Measurements from ENCODE around the gene CERKL.

CERKL gene

DNA sequence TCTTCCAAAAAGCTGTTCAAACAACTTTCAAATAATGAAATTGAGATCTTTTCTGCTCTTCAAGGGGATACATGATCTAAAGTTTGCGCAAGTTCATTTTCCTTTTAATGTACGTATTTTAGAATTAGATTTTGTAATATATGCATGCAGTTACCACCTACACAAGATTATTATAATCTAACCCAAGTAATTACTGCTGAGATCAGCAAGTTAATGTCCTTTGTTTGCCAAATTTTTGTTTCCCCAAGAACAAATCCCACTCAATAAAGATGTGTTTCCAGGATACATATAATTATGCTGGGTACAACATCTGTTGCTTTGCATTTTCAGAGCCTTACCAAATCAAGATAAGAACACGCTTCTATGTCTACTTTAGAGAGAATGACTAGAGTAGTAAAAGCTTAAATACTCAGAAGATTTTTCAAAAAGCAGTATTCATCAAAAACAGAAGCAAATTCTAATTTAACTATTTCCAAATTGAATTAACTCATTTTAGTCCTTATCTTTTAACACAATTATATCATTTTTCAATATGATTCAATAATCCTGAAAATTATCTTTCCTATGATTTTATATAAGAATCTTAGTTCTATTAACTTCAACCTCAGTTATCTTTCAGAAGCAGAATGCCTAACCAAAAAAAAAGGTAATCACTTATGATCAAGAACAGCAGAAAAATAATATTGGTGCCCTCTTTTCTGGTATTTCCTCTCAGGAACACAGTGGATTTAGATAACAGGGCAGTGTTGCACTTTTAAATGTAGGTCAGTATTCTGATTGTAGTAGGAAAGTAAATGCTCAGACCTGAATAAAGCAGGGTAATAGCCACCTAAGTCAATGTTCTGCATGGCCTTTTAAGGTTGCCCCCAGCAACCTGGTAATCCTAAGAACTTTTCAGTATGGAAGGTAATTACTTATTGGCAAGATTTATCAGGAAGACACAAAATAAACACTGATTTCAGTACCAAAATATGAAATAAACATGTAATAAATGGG, 28.0 kb downstream of the CERKL start:
- H3K9ac ChIP-seq (ENCODE audit: low read length in 5 of 5) = no peak overlapping the region
- no peaks in the 10 kb centered on the region for H3K27me3 ChIP-seq (ENCODE audit: control insufficient read depth in 5 of 5, insufficient read depth in 4 of 5, low read length in 5 of 5)
- no peak overlapping the region for H3K4me3 ChIP-seq (ENCODE audit: low read depth in 1 of 5, low read length in 5 of 5)
- no peaks in the 10 kb centered on the region for H3K4me1 ChIP-seq (ENCODE audit: control insufficient read depth in 5 of 5, insufficient read depth in 5 of 5, low read length in 5 of 5)
- no peak overlapping the region for H3K27ac ChIP-seq (ENCODE audit: low read depth, low read length)
- H3K36me3 ChIP-seq (ENCODE audit: control insufficient read depth in 5 of 5, insufficient read depth in 5 of 5, low read length in 5 of 5) = no peaks in the 10 kb centered on the region
- no peaks in the 10 kb centered on the region for H3K9me3 ChIP-seq (ENCODE audit: control insufficient read depth in 5 of 5, low read length in 5 of 5)

DNA sequence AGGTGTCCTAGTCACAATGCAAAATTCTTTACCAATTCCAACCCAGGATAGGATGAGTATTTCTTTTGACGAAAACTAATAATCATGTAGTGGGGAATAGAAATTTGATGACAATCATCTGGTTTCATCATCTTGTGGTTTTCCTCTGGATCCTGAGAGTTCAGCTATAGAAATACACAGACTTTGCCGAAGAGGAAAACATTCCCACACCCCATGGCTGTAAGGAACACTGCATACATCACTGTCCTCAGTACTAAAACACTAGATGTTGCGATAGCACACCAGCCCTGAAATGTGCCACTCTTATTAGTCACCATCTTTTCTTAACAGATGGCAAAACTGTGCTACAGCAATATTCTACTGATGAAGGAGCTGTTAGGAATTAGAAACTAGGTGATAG, 29.4 kb downstream of the CERKL start:
- Histone ChIP-seq H3K27me3 (ENCODE audit: control insufficient read depth in 5 of 5, insufficient read depth in 4 of 5, low read length in 5 of 5) (no peaks in the 10 kb centered on the region), H3K9me3 (ENCODE audit: control insufficient read depth in 5 of 5, low read length in 5 of 5) (no peaks in the 10 kb centered on the region), H3K4me3 (ENCODE audit: low read depth in 1 of 5, low read length in 5 of 5) (no peak overlapping the region), H3K4me1 (ENCODE audit: control insufficient read depth in 5 of 5, insufficient read depth in 5 of 5, low read length in 5 of 5) (no peaks in the 10 kb centered on the region), H3K9ac (ENCODE audit: low read length in 5 of 5) (no peak overlapping the region), H3K36me3 (ENCODE audit: control insufficient read depth in 5 of 5, insufficient read depth in 5 of 5, low read length in 5 of 5) (no peaks in the 10 kb centered on the region), H3K27ac (ENCODE audit: low read depth, low read length) (no peak overlapping the region)

DNA sequence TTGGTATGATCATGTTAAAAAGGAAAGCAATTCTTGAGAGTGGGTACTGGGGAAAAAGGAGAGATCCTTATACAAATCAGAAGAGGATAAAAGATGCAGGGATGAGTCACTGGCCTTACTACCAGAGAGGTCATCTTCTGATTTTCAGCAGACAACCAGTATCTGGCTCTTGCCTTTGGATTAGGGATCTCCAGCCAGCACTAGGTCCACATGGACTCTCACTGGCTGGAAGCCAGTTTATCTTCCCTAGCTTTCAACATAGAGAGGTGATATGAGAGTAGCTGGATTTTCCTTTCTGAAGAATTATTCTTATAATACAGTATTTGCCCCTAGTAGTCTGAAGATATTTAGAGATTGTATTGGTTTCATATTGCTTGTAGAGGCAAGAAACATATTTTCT, 30.2 kb downstream of the CERKL start:
- no peak overlapping the region for H3K27ac ChIP-seq (ENCODE audit: low read depth, low read length)

DNA sequence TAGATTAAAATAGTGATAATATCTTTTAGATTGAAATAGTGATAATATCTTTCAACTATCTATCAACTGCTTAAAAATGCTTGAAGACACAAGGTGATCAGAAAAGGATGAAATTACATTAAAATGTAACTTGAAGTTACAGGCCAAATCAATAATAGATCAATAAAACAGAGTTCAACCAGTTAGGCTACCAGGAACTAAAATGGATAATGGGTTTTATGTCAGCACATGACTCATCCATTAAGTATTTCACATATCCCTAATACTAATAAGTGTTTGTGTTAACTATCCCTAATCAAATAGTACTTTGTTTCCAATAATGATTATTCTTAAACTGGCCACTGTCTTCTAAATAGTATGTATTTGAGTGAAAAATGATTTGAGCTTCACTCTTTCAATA, 33.7 kb downstream of the CERKL start:
- H3K27ac ChIP-seq (ENCODE audit: low read depth, low read length) = no peak overlapping the region
- no peak overlapping the region for H3K9ac ChIP-seq (ENCODE audit: low read length in 5 of 5)
- no peaks in the 10 kb centered on the region for H3K27me3 ChIP-seq (ENCODE audit: control insufficient read depth in 5 of 5, insufficient read depth in 4 of 5, low read length in 5 of 5)
- no peaks in the 10 kb centered on the region for H3K36me3 ChIP-seq (ENCODE audit: control insufficient read depth in 5 of 5, insufficient read depth in 5 of 5, low read length in 5 of 5)
- H3K9me3 ChIP-seq (ENCODE audit: control insufficient read depth in 5 of 5, low read length in 5 of 5) = no peaks in the 10 kb centered on the region
- no peak overlapping the region for H3K4me3 ChIP-seq (ENCODE audit: low read depth in 1 of 5, low read length in 5 of 5)
- no peaks in the 10 kb centered on the region for H3K4me1 ChIP-seq (ENCODE audit: control insufficient read depth in 5 of 5, insufficient read depth in 5 of 5, low read length in 5 of 5)

More for the DNA sequence above, 30.2 kb downstream of the CERKL start:
- no peaks in the 10 kb centered on the region for H3K4me1 ChIP-seq (ENCODE audit: control insufficient read depth in 5 of 5, insufficient read depth in 5 of 5, low read length in 5 of 5)
- no peaks in the 10 kb centered on the region for H3K27me3 ChIP-seq (ENCODE audit: control insufficient read depth in 5 of 5, insufficient read depth in 4 of 5, low read length in 5 of 5)
- H3K36me3 ChIP-seq (ENCODE audit: control insufficient read depth in 5 of 5, insufficient read depth in 5 of 5, low read length in 5 of 5) = no peaks in the 10 kb centered on the region
- no peaks in the 10 kb centered on the region for H3K9me3 ChIP-seq (ENCODE audit: control insufficient read depth in 5 of 5, low read length in 5 of 5)
- no peak overlapping the region for H3K9ac ChIP-seq (ENCODE audit: low read length in 5 of 5)
- H3K4me3 ChIP-seq (ENCODE audit: low read depth in 1 of 5, low read length in 5 of 5) = no peak overlapping the region

DNA sequence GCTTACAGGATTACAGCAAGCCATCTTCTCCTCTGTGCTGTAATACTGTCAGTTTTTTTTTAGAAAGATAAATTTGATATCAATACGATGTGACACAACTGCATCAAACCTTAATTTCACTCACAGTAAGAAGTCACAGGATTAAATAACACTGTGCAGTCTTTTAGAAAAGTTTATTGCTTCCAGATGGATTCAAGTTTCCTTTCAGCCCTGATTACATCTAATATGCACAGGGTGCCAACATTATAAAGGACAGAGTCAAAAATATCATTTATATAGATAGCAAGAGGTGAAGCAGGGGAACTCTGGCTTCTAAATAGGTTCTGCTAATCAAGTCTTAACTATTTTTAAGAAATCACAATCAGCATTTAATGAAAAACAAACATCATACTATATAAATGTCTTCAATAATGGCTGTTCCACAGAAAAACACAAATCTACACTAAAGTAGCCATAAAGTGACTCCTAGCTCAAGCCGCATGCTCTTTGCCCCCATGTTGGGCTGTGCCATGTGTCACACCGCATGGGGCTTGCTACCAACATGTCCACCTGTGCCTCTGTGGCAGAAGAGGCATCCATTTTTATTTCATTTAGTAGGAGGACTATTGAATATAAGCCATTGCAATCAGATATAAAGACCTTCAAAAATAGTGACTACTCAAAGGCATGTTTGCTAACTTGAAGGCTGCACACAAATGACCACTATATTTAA, 35.0 kb downstream of the CERKL start:
- H3K36me3 ChIP-seq (ENCODE audit: control insufficient read depth in 5 of 5, insufficient read depth in 5 of 5, low read length in 5 of 5) = no peaks in the 10 kb centered on the region
- no peak overlapping the region for H3K9ac ChIP-seq (ENCODE audit: low read length in 5 of 5)
- no peaks in the 10 kb centered on the region for H3K27me3 ChIP-seq (ENCODE audit: control insufficient read depth in 5 of 5, insufficient read depth in 4 of 5, low read length in 5 of 5)
- H3K9me3 ChIP-seq (ENCODE audit: control insufficient read depth in 5 of 5, low read length in 5 of 5) = no peaks in the 10 kb centered on the region
- no peak overlapping the region for H3K4me3 ChIP-seq (ENCODE audit: low read depth in 1 of 5, low read length in 5 of 5)
- no peaks in the 10 kb centered on the region for H3K4me1 ChIP-seq (ENCODE audit: control insufficient read depth in 5 of 5, insufficient read depth in 5 of 5, low read length in 5 of 5)
- H3K27ac ChIP-seq (ENCODE audit: low read depth, low read length) = no peak overlapping the region

DNA sequence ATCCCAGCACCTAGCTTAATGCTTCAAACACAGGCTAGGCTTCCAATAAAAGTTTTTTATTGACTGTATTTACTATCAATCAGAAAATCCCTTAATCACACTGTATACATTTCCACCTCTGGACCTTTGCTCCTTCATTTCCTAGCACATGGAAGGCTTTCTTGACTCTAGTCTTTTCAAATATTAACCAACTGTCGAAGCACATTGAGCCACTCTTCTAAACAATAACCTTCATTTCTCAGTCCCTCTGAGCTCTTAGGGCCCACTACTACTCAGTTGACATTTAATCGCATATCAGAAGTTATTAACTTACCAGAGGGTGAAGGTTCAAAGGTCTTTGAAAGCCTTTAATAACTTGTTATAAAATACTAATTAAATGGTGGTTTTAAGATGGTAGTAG, 37.4 kb downstream of the CERKL start:
- H3K4me3 ChIP-seq (ENCODE audit: low read depth in 1 of 5, low read length in 5 of 5) = no peak overlapping the region
- H3K4me1 ChIP-seq (ENCODE audit: control insufficient read depth in 5 of 5, insufficient read depth in 5 of 5, low read length in 5 of 5) = no peaks in the 10 kb centered on the region
- H3K9ac ChIP-seq (ENCODE audit: low read length in 5 of 5) = no peak overlapping the region
- no peaks in the 10 kb centered on the region for H3K27me3 ChIP-seq (ENCODE audit: control insufficient read depth in 5 of 5, insufficient read depth in 4 of 5, low read length in 5 of 5)
- H3K36me3 ChIP-seq (ENCODE audit: control insufficient read depth in 5 of 5, insufficient read depth in 5 of 5, low read length in 5 of 5) = no peaks in the 10 kb centered on the region
- no peaks in the 10 kb centered on the region for H3K9me3 ChIP-seq (ENCODE audit: control insufficient read depth in 5 of 5, low read length in 5 of 5)
- H3K27ac ChIP-seq (ENCODE audit: low read depth, low read length) = no peak overlapping the region

DNA sequence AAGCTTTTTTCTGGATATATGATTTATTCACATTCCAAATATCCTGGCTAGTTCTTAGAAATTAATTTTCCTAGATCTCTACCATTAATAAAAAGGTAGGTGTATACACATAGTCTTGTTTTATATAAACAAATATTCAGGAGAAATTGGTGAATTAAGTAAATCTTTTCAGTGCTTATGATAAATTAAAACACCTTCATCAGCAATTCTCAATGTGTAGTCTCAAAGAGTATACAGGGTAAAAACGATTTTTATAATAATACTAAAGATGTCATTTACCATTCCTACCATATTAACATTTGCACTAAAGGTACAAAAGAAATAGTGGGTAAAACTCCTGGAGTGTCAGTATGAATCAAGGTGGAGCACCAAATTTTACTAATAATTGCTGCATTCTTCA, 40.2 kb downstream of the CERKL start:
- Histone ChIP-seq H3K27ac (ENCODE audit: low read depth, low read length) (no peak overlapping the region), H3K9ac (ENCODE audit: low read length in 5 of 5) (no peak overlapping the region), H3K27me3 (ENCODE audit: control insufficient read depth in 5 of 5, insufficient read depth in 4 of 5, low read length in 5 of 5) (no peaks in the 10 kb centered on the region), H3K4me3 (ENCODE audit: low read depth in 1 of 5, low read length in 5 of 5) (no peak overlapping the region), H3K9me3 (ENCODE audit: control insufficient read depth in 5 of 5, low read length in 5 of 5) (no peaks in the 10 kb centered on the region), H3K36me3 (ENCODE audit: control insufficient read depth in 5 of 5, insufficient read depth in 5 of 5, low read length in 5 of 5) (no peaks in the 10 kb centered on the region), H3K4me1 (ENCODE audit: control insufficient read depth in 5 of 5, insufficient read depth in 5 of 5, low read length in 5 of 5) (no peaks in the 10 kb centered on the region)

DNA sequence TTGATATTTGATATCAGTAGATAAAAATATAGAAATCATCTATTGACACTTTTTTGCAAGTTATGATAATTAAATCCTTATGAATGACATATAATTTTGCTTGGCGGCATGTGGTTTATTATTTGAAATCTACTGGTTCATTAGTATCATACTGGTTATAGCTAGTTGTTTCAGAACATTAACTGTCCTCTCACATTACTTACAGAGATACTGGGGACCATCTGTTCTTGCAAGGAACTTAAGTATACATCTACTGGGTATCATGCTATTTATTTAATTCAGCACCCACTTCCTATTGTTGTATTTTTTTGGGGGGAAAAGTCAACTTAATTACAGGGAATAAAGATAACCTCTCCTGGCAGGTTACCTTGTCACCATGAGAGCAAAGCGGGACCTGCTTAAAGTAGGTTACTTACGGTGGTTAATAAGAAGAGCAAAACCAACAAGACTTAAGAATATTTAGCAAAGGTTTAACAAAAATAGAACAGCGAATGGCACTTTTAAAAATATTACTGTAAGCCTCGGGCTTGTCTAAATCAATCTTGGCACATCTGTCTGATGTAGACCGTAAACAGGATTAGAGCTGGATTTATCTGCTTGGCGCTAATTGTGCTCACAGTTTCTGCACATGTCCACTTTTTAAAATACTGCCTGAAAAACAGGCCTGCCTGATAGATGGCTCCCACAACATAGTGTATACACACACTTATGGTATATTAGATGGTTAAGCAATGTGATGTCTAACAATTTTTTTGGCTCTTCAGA, 41.8 kb downstream of the CERKL start:
- no peak overlapping the region for H3K4me3 ChIP-seq (ENCODE audit: low read depth in 1 of 5, low read length in 5 of 5)
- no peaks in the 10 kb centered on the region for H3K4me1 ChIP-seq (ENCODE audit: control insufficient read depth in 5 of 5, insufficient read depth in 5 of 5, low read length in 5 of 5)
- no peaks in the 10 kb centered on the region for H3K36me3 ChIP-seq (ENCODE audit: control insufficient read depth in 5 of 5, insufficient read depth in 5 of 5, low read length in 5 of 5)
- no peaks in the 10 kb centered on the region for H3K27me3 ChIP-seq (ENCODE audit: control insufficient read depth in 5 of 5, insufficient read depth in 4 of 5, low read length in 5 of 5)
- no peak overlapping the region for H3K9ac ChIP-seq (ENCODE audit: low read length in 5 of 5)
- no peak overlapping the region for H3K27ac ChIP-seq (ENCODE audit: low read depth, low read length)
- H3K9me3 ChIP-seq (ENCODE audit: control insufficient read depth in 5 of 5, low read length in 5 of 5) = no peaks in the 10 kb centered on the region

DNA sequence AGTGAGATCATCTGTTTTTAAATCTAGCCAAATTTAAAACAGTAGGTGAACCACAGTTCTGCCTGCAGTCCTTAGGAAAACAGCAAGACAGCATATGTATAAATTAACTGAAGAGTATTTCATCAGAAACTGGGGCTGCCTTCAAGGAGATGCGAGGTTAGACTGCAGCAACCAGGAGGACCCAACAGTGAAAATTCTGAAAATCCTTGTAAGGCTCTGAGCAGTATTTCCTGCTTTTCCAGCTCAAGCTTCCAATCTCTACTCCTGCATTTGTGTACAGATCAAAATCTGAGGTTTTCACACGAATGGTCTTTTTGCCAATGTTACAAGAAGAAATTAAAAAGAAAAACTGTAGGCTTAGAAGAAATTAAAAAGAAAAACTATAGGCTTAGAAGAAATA, 43.7 kb downstream of the CERKL start:
- no peaks in the 10 kb centered on the region for H3K9me3 ChIP-seq (ENCODE audit: control insufficient read depth in 5 of 5, low read length in 5 of 5)
- H3K9ac ChIP-seq (ENCODE audit: low read length in 5 of 5) = no peak overlapping the region
- no peak overlapping the region for H3K27ac ChIP-seq (ENCODE audit: low read depth, low read length)
- no peaks in the 10 kb centered on the region for H3K36me3 ChIP-seq (ENCODE audit: control insufficient read depth in 5 of 5, insufficient read depth in 5 of 5, low read length in 5 of 5)
- H3K27me3 ChIP-seq (ENCODE audit: control insufficient read depth in 5 of 5, insufficient read depth in 4 of 5, low read length in 5 of 5) = no peaks in the 10 kb centered on the region
- no peaks in the 10 kb centered on the region for H3K4me1 ChIP-seq (ENCODE audit: control insufficient read depth in 5 of 5, insufficient read depth in 5 of 5, low read length in 5 of 5)
- H3K4me3 ChIP-seq (ENCODE audit: low read depth in 1 of 5, low read length in 5 of 5) = no peak overlapping the region

Data from subcutaneous abdominal adipose tissue (tissue), 5 donors.